Lung microvascular endothelial cell (primary cell): Measurements from ENCODE around the gene CHCT1. TPM values are rescaled to one million over a fixed set of nuclear protein-coding genes. Genes with fewer than 3 reads are reported as not detected.

Experiments used
- DNase-seq, 2 donors: peaks; one replicate each; pipeline versions ENCODE4 v3.0.0 to v3.0.0-alpha.2; 2010; ENCODE audit warnings: low read depth in 2 of 2
- total RNA-seq: library from RNA; depleted of rRNA; stranded (reverse); fragments of >200 nt; gene quantifications from 2 replicates; pipeline ENCODE4 v1.2.1, GENCODE V29; 2014

Gene CHCT1
- total RNA-seq, 1 donor from 2014 or later: not detected

DNA sequence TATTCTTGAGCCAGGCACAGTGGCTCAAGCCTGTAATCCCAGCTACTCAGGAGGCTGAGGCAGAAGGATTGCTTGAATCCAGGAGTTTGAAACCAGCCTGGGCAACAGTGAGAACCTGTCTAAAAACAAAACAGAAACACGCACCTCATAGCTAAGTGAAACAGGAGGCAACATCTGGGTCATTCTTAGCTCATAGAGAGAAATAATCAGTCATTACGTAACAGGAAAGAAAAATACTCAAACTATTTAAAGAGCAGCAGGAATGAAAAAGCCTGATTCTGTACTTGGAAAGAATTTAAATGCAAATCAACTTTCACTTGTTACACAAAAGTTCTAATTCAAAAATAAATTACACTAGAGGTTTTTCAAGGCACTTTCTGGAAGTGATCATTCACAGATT, 17.2 kb downstream of the CHCT1 start:
- DNase-seq: peak; percentile 34 to 58

DNA sequence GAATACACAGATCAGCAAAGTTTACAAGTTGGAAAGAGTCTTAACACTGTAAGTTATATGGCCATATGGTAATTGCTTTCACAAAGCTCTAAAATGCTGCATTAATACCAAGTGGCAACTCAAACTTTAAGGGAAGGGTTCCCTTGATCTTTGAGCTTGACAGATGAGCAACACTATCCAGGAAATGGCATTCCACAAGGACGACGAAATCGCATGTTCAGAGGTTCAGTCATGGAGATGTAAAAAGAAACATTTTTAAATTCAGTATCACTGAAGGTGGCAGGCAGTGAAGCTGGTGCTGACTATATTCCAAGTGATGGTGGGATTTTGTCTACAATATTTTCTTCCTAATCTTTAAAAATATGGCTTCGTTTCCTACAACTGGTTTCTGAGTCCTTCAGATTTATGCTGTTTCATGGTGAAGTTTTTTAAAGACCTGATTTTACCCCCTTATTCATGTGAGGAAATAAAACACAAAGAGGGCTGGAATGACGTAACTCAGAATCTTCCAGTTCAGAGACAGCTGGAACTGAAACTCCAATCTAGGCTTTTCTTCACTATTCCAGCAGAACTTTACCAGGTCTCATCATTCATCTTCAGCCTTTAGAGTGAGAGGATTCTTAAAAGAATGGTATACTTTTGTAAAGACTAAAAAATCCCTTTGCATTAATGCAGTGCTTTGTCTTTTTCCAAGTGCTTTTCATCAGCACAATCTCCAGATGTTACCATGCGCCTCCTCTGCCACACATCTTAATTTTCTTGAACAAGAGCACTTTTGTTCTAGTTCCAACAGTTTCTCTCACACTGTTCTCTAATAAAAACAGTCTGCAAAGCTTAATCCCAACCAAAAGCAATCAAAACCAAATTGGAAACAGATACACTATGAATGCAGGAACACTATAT, 20.2 kb downstream of the CHCT1 start:
- DNase-seq: peak in 1 of 2 donors; percentile 19

DNA sequence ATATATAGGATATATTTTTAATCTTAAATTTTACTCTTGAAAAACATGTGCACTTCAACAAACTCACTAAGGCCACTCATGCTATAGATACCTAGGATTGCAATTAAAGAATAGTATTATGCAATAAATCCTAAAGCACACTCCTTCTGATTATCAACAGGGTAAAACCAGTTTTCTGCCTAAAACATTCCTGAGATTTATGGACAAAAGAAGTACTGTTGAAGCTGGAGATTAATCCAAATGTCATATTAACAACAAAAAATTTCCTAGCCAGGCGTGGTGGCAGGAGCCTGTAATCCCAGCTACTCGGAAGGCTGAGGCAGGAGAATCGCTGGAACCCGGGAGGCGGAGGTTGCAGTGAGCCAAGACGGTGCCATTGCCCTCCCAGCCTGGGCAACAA, 21.4 kb downstream of the CHCT1 start:
- no peak for DNase-seq

DNA sequence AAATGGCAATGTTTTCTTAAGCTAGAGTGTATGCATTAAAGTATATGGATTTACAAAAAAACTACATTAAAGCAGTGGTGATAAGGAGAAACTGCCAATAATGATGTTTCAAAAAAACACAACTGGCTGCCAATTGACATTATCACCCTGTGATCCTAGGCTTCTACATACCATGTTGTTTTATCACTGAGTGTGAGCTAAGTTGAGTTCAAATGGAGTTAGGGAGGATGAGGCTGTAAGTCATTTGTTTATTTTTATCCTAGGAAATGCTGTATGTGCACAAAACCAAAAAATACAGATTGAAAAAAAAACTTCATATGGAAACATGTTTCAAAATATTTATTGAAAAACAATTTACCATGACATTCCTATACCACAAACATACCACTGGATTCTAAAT, 22.9 kb downstream of the CHCT1 start:
- no peak for DNase-seq

DNA sequence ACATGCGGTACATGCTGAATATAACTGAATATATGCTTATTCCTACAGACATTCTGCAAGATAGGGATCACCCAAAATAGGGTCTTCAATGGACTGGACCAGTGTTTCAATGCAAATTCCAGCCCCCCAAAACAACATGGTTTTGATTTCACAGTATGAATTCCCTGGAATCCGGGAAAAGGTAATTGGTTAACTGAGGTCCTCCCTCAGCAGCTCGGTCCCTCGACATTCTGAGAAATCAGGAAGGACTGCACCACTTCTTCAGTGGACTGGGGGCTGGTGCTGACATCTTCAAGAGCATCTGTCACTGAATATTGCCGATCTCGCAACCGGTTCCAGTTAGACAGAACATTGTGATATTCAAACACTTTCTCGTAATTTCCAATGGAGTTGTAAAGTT, 25.1 kb downstream of the CHCT1 start:
- no peak for DNase-seq

DNA sequence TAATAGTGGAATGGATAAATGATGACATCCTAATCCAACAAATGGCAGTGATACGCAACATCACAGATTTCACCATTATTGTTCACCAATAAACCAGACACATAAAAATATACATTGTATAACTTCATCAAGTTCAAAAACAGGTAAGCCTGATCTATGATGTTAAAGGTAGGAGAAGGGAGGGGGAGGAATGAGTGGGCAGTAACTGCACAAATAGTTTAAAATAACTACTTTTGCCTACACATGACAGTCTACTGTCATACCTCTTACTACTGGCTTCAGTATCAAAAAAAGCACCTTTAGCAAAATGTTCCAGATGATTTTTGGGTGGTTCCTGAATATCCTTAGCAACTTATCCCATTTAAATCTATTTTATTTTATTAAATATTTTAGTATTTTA, 28.8 kb downstream of the CHCT1 start:
- DNase-seq: no peak

DNA sequence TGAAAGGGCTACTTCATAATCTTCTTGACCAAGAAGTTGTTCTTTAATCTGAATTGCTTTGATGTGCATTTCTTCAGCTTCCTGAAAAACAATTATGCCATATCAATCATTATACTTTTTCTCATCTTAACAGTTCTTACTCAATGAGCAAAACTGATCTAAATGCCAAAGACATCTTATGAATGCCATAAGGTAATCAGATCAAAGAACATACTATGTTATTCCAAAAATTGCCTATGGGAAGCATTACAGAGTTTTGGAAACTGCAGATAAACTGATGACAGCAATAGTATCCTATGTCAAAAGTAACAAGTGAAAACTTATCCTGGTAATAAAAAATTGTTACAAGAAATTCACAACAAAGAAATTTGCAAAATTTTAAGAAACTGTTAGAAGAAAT, 29.7 kb downstream of the CHCT1 start:
- DNase-seq: no peak

DNA sequence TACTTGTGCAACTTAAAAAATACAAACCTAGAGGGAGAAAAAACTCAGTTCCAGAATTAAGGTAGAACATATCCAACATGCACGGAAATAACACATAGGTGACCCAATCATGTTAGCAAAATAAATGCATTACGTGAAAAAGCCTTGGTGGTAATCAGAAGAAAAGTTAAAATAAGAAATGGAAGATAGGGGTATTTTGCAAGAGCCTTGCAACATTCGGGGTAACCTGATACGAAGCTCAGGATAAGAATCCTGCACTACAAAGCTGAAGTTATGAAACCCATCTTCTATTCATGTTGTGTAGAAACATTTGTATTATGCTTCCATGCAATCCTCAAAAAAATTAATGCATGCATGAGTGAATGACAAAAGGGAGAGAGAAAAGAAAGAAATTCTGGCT, 33.1 kb downstream of the CHCT1 start:
- no peak for DNase-seq

DNA sequence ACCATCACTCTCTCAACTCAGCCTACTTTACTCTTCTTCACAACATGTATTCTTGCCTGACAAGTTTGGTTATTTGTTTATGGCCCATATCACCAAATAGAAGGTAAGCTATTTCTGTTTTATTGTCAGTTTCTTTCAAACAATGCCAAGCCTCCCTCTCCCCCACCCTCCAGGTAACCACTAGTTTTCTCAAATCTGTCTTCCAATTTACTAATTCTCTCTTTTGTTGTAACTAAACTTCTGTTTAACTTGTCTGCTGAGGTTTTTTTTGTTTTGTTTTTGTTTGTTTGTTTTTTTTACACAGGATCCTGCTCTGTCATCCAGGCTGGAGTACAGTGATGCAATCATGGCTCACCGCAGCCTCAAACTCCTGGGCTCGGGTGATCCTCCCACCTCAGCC, 34.9 kb downstream of the CHCT1 start:
- no peak for DNase-seq

DNA sequence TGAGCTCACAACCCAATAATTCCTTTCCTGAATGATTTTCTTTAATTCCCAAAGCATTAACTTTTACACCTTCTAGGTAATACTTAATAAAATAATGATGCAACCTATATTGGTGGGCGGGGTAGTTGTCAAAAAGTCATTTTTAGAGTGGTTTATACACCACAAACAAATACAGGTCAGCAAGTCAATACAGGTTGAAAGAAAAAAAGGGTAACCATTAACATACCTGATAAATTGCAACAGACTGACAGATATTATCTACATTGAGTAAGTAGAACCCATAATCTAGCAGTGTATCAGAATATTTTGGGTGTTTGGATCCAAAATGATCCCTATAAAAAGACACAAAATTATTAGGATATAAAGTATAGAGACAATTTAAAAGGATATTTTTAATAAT, 39.3 kb downstream of the CHCT1 start:
- no peak for DNase-seq

DNA sequence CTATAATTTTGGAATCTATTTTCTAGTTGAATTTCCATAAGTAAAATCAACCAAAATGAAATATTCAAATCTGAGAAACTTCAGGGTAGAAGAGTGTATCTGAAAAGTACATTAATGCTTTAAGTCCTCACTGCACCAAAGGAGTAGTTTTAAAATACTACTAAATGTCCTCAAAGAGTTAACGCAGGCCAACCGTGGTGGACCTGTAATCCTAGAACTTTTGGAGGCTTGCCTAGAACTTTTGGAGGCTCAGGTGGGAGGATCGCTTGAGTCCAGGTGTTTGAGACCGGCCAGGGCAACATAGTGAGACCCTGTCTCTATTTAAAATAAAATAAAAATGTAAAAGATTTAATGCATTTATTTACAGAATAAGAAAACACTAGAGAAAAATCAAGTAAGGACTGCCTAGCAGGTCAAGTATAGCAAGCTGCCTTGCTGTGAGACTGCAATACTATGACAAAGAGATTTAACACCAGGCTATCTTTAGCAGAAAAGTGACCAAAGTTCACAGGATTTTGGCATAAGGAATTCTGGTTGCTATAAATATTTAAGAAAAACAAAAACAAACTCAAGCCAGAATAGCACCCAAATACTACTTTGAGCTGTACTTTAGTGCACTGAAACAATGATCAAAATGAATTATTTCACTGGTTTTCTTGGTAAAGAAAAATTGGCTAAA, 41.0 kb downstream of the CHCT1 start:
- DNase-seq: peak in 1 of 2 donors; percentile 20

DNA sequence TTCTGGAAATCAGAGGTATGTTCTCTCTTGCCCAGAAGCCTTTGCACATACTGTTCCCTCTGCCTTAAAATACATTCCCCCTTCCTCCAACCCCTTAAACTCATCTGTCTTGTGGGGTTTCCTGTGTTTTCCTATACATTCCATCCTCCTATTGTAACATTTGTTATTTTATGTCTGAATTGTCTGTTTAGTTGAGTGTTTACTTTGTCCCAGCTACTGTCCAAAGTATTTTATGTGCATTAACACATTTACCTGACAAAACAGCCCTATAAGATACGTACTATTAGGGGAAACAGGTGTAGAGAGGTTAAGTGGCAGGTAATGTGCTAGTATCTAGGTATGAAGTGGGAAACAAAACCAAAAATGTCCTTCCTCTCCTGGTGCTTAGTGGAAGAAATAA, 42.1 kb downstream of the CHCT1 start:
- no peak for DNase-seq

DNA sequence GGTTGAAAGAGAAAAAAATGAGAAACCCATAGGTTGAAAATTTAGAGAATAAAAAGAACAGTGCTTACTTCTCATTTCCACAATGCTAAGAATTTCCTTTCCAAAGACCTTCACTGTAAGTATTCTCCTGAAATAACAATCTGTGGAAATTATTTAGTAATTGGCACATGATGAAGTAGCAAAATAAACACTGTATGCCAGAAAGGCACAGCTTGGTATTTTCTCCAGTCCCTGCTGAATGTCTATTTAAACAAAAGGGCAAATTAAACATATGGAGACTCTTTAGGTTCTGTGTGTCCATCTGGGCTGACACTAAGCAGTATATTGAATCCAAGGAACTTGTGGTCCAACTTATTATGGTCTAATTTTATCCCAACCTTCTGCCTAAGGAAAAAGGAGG, 46.1 kb downstream of the CHCT1 start:
- peak; percentile 51 to 72 for DNase-seq

DNA sequence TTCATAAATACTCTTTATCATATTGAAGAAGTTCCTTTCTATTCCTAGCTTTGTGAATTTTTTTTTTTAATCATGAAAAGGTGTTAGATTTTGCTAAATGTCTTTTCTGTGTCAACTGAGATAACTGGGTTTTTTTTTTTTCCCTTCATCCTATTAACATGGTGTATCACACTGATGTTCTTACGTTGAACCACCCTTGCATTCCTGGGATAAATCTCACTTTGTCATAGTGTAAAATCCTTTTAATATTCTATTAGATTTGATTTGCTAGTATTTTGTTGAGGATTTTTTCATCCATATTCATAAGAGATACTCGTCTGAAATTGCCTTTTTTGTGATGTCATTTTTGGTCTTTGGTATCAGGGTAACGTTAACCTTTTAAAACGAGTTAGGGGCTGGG, 49.2 kb downstream of the CHCT1 start:
- no peak for DNase-seq

DNA sequence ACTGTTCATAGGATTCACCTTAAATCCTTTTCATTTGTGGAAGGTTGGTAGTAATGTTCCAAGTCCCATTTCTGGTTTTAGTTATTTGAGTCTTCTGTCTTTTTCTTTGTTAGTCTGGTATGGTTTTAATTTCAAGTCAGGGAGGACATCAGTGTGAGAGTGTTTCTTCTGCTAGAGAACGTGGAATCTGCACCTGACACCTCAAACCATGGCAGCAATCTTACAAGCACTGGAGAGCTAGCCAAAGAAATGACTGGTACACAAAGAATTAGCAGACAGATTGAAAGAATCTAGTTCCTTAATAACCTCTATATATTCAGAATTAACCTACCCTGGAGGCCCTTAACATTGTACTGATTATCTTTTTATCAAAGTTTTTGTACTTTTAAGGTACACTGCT, 50.2 kb downstream of the CHCT1 start:
- no peak for DNase-seq

DNA sequence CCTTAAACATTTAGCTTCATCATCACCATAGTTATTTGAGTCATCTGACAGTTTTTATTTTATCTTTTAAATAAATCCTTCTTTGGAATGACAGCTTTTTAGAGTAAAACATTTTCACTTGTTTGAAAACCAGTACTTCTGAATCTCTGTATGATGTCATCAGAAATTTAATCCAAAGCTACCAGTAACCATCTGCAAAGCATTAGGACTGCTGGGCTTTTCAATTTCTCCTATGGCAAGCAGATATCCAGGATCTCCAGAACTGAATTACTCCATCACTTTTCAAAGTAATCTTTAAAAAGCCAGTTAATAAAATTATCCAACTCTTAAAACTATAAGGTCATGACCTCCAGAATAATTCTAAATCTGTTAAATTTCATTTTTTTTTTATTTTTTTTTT, 51.5 kb downstream of the CHCT1 start:
- no peak for DNase-seq

Other genes with a start within 250 kb of the CHCT1 start
- 34.4 and 48.4 TPM in 2 replicates for gene USP32, start 30.4 kb upstream of the CHCT1 start, total RNA-seq
- gene APPBP2, start 103.8 kb downstream of the CHCT1 start, total RNA-seq: 23.0 and 23.5 TPM in 2 replicates
- 15.0 and 24.2 TPM in 2 replicates for gene PPM1D, start 177.7 kb downstream of the CHCT1 start, total RNA-seq